GM11168 (cell line): ENCODE data around the gene DEFB113.

Source experiments
- in situ Hi-C: fragments of 300-500 bp; cut with MboI; formaldehyde crosslinking; loops from one replicate; pipeline ENCODE4 v1.12.0; 2022; ENCODE audit warnings: low sequenced_read_pairs; ENCODE audit not compliant: unreplicated experiment

The DEFB113 gene

DNA sequence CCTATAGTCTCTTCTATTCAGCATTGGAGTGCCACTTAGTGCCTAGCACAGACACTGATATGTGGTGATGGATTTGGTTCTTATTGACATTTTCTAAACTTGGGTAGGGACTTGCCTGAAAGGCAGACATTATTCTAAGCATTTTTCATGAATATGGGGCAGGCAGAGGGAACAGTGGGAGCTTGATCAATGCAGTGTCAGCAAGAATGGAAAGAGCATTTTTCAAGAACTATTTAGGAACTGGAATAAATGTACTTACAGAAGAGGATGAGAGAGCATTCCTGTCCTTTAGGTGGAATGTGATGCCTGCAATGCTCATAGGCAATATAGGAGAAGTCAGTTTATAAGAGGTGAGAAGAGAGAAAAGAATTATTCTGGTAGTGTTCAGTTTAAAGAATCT, 31.6 kb downstream of the DEFB113 start:
- in situ Hi-C loops = no loop called here

DNA sequence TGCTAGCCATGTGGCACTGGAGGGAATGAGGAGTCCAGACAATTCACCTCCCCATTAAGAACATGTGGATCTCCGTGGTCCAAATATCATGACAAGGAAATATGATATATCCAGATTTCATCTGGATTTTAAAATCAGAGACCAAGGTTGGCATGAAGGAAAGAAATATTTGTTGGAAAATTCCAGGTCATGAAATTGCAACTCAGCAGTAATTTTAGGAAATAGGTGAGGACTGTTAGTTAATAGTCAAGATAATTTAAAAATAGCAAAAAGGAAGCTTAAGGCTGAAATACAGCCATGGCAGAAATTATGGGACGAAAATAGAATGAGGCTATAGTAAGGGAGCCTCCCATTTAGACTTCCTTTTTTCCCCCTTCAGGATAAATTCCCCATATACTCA, 32.4 kb downstream of the DEFB113 start:
- in situ Hi-C loops = no loop called here

DNA sequence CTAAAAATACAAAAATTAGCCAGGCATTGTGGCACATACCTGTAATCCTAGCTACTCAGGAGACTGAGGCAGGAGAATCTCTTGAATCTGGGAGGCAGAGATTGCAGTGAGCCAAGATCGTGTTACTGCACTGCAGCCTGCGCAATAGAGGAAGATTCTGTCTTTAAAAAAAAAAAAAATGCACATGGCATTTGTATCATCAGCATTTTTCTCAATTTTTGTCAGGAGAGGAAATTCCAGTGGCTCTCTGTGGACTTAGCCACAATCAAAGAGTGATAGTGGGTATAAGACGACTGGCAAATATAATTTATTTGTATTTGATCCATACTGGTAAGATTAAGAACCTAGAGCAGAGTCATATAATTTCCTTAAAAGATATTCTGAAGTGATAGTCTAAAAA, 34.0 kb downstream of the DEFB113 start:
- in situ Hi-C loops = no loop called here

DNA sequence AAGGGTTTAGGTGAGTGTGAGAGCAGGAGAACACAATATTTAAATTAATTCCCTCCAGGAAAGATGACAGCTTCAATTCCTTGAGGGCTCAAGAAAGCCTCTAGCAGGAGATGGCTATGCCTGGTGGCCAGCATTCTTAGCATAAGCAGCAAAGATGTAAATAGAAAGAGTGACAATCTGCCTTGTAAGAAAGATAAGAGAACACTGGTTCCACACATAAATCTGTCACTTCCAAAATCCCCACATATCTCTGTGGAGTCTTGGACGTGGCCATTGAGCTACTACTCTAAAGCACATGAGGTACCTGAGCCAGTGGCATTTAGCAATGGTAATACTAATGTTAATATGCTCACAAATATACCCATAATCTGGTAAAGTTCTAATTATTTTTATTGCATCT, 34.7 kb downstream of the DEFB113 start:
- in situ Hi-C loops = no loop called here

DNA sequence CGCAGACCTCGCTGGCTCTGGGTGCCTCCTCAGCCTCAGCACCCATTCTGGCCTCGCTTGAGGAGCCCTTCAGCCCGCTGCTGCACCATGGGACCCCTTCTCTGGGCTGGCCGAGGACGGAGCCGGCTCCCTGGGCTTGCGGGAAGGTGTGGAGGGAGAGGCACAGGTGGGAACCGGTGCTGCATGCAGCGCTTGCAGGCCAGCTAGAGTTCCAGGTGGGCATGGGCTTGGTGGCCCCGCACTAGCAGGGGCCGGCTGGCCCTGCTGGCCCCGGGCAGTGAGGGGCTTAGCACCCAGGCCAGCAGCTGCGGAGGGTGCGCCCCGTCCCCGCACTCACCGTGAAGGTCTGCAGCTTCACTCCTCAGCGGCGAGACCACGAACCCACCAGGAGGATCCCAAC, 35.9 kb downstream of the DEFB113 start:
- in situ Hi-C loops = no loop called here

DNA sequence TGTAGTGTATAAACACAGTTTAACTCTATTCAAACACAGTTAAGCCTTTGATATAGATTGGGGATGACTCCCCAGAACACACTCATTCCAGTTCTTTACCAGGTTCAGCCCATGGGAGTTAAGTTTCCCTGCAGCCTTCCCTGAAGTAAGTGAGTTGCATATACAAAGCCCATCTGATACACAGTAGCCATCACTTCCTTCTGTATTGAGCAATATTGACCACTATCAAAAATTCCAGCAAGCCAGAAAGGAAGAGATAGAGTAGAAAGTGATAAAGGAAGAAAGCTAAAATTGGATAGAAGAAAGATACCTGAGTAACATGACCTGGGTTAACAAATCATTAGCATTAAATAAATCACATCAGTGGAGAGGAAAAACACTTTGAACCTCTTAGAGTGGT, 40.1 kb downstream of the DEFB113 start:
- in situ Hi-C loops = no loop called here

DNA sequence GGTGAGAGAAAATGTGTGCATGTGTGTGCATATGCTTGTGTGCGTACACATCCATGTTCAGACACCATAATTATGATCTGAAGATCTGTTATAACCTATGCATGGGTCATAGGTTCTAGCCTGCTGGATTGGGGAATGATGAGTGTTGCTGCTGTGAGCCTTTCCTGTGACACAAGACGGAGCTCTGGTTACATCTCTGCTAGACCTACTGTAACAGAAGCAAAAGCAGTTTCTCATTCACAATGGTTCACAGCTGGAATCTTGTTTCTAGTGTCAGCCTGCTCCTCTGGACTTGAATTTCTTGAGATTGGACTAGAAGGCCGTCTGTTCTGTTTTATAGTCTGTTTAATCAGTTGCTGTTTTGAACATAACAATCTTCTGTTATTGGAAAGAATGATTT, 45.6 kb downstream of the DEFB113 start:
- in situ Hi-C loops = no loop called here

DNA sequence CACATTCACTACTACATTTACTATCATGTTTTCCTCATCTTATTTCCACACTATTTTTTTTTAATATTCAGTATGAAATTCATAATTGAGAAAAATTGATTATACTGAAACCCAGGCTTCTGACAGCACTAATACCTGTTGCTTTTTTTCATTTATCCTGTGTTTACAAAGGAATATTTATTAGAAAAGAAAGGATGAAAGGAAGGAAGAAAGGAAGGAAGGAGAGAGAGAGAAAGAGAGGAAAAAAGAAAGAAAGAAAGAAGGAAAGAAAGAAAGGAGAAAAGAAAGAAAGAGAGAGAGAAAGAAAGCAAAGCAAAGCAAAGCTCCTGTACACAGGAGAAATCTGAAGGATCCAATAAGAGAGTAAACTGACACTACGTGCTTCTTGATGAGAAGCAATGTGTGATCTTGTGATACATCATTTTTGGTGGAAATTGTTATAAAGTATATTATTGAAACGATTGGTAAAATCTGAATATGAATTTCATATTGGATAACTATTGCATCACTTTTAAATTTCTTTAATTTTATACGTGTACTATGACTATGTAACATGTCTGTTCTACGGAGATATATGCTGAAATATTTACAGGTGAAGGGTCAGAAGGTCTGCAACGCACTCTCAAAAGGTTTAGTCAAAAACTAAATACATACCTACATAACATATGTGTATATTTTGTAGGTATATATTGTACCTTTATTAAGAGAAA, 49.3 kb downstream of the DEFB113 start:
- in situ Hi-C loops = no loop called here

DNA sequence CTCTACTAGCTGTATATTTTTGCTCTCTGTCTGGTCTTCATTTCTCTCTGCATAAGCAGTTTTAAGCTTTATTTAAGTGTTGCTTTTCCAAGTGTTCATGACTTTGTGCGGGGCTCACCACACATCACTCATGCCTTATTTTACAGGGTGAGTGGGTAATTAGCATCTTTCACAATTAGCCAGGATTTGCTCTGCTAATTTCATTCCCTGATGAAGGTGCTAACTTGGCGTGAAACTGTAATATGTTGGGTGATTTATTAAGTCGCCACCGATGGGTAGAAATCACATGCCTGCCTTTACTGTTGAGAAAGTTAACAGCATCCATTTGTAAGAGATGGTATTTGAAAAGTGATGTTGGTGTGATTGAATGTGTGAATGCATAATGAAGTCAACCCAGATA, 50.2 kb downstream of the DEFB113 start:
- in situ Hi-C loops = no loop called here

DNA sequence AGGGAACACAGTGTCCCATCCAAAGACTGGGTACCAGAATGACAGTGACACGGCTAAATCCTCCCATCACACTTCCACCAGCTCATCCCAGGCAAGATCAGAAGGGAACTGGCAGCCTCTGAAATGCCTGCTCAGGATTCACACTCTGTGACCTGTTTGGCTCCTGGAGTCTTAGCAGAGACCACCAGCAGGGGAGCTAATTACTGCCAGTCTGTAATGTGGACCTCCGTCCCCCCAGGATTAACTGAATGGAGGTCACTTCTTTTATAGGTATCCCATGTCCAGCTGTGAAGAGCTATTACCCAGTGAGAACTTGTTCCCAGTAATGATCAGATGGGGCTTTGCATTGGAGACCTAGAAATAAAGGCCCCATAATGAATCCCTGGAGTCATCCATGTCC, 50.6 kb downstream of the DEFB113 start:
- in situ Hi-C loops = no loop called here
